ENCODE results near the gene RASL11B. TPM values are rescaled to one million over a fixed set of nuclear protein-coding genes. Genes with fewer than 3 reads are reported as not detected.

Gene RASL11B
- total and polyA plus RNA-seq, 9 of the 15 experiments (the other 6 are each of a cell fraction or from before 2014, with no cell fraction given) = 0.24 to 1.5 (median 0.53) TPM

GRCh38 chr4:52883707-52884669 is 21.9 kb downstream of the RASL11B start:
- Histone ChIP-seq H3K36me3 (ENCODE audit: control insufficient read depth, insufficient read depth, low read length) (peaks cover 3% of the 10 kb centered on the region; the same call in 1 of the 3 replicates), H2AFZ (ENCODE audit: low read depth, low read length) (no peak overlapping the region), H3K4me1 (replicated peaks in 1 of 2; ENCODE audit: control insufficient read depth in 2 of 2, insufficient read depth in 2 of 2, low read length in 2 of 2) (no peaks in the 10 kb centered on the region), H3K27me3 (ENCODE audit: control insufficient read depth in 2 of 2, insufficient read depth in 2 of 2, low read length in 2 of 2) (no peaks in the 10 kb centered on the region), H3K9me3 (replicated peaks; ENCODE audit: control insufficient read depth, insufficient read depth, low read depth, low read length) (no peaks in the 10 kb centered on the region), H3K4me3 (no peak overlapping the region), H3K9ac (ENCODE audit: insufficient read depth in 1 of 2, low read depth in 2 of 2, low read length in 2 of 2) (no peak overlapping the region), H3K4me2 (ENCODE audit: insufficient read depth, low read length) (no peak overlapping the region), H3K79me2 (ENCODE audit: control insufficient read depth, insufficient read depth, low read length) (no peaks in the 10 kb centered on the region), H3K27ac (ENCODE audit: extremely low read depth, low read depth, low read length) (no peak overlapping the region), H4K20me1 (replicated peaks; ENCODE audit: control insufficient read depth, insufficient read depth, low read length) (no peaks in the 10 kb centered on the region), H3K9me1 (ENCODE audit: control insufficient read depth, insufficient read depth, low read length) (no peaks in the 10 kb centered on the region)
- intact Hi-C loops (cut with micrococcal nuclease) (no loop called here), in situ Hi-C loops (cut with MboI) (no loop called here)
- WGBS (ENCODE audit: insufficient coverage, low coverage, missing lambda C conversion rate) = 80% methylated on average over 4 of the region's 4 CpGs
- POLR2A ChIA-PET = interaction anchor here (1.0 kb wide), 1 partner anchor 19 kb away, joined by 5 read pairs; no protein-coding TSS in a partner anchor
- ATAC-seq = no peak
- no peak for FAIRE-seq
- TF ChIP-seq TFAM (CRISPR knock-in tag; conservative IDR thresholded peaks at IDR 0.05) (no peak), ZNF395 (CRISPR knock-in tag; IDR thresholded peaks at IDR 0.05) (no peak), E2F4 (CRISPR knock-in tag; IDR thresholded peaks at IDR 0.05; ENCODE audit: low read depth) (no peak)
- no TSS peak for BruUV-seq (replicated peaks)
- CTCF ChIA-PET (ENCODE audit: low intra/inter-chr PET ratio) = no interaction called here
- DNase-seq (ENCODE audit: extremely low read depth in 1 of 4, low spot score in 3 of 4) = no peak

Measured in K562 (cell line).